ENCODE results near the gene ARHGDIG. TPM values are rescaled to one million over a fixed set of nuclear protein-coding genes. Genes with fewer than 3 reads are reported as not detected.

Gene ARHGDIG
- total RNA-seq, 1 donor from 2014 or later, result not detected

GRCh38 chr16:301235-301634 is 20.8 kb downstream of the ARHGDIG start:
- TF ChIP-seq CTCF (IDR thresholded peaks at IDR 0.05; ENCODE audit: unreplicated experiment), result no peak
- H3K4me1 Mint-ChIP-seq (ENCODE audit: unreplicated experiment), result no peaks in the 10 kb centered on the region
- no peak overlapping the region for H3K27ac Mint-ChIP-seq (ENCODE audit: unreplicated experiment)
- no peak for DNase-seq (ENCODE audit: low spot score)
- H3K4me3 Mint-ChIP-seq (ENCODE audit: unreplicated experiment), result no peak overlapping the region
- H3K9me3 Mint-ChIP-seq (ENCODE audit: unreplicated experiment), result no peaks in the 10 kb centered on the region
- H3K27me3 Mint-ChIP-seq (ENCODE audit: unreplicated experiment), result peaks cover 8% of the 10 kb centered on the region
- peaks cover 5% of the 10 kb centered on the region for H3K36me3 Mint-ChIP-seq (ENCODE audit: low read depth, unreplicated experiment)

- no peak for DNase-seq (ENCODE audit: low spot score)
- Mint-ChIP-seq H3K9me3 (ENCODE audit: unreplicated experiment) (no peaks in the 10 kb centered on the region), H3K27me3 (ENCODE audit: unreplicated experiment) (peaks cover 8% of the 10 kb centered on the region), H3K36me3 (ENCODE audit: low read depth, unreplicated experiment) (peaks cover 5% of the 10 kb centered on the region), H3K4me1 (ENCODE audit: unreplicated experiment) (no peaks in the 10 kb centered on the region), H3K4me3 (ENCODE audit: unreplicated experiment) (no peak overlapping the region), H3K27ac (ENCODE audit: unreplicated experiment) (no peak overlapping the region)
- no peak for TF ChIP-seq CTCF (IDR thresholded peaks at IDR 0.05; ENCODE audit: unreplicated experiment)
These were observed 21.6 kb downstream of the ARHGDIG start for GRCh38 chr16:301950-302349.

- no peaks in the 10 kb centered on the region for H3K4me1 Mint-ChIP-seq (ENCODE audit: unreplicated experiment)
- DNase-seq (ENCODE audit: low spot score), result no peak
- no peak overlapping the region for H3K4me3 Mint-ChIP-seq (ENCODE audit: unreplicated experiment)
- peaks cover 6% of the 10 kb centered on the region for H3K27me3 Mint-ChIP-seq (ENCODE audit: unreplicated experiment)
- H3K9me3 Mint-ChIP-seq (ENCODE audit: unreplicated experiment), result no peaks in the 10 kb centered on the region
- no peak for TF ChIP-seq CTCF (IDR thresholded peaks at IDR 0.05; ENCODE audit: unreplicated experiment)
- H3K36me3 Mint-ChIP-seq (ENCODE audit: low read depth, unreplicated experiment), result peaks cover 5% of the 10 kb centered on the region
- no peak overlapping the region for H3K27ac Mint-ChIP-seq (ENCODE audit: unreplicated experiment)
These were observed 23.5 kb downstream of the ARHGDIG start for GRCh38 chr16:303760-304505.

GRCh38 chr16:305916-306626 is 25.7 kb downstream of the ARHGDIG start:
- H3K36me3 Mint-ChIP-seq (ENCODE audit: low read depth, unreplicated experiment), result peaks cover 8% of the 10 kb centered on the region
- peaks cover 7% of the 10 kb centered on the region for H3K27me3 Mint-ChIP-seq (ENCODE audit: unreplicated experiment)
- no peak for DNase-seq (ENCODE audit: low spot score)
- H3K4me3 Mint-ChIP-seq (ENCODE audit: unreplicated experiment), result peak overlapping the region; percentile 72
- no peaks in the 10 kb centered on the region for H3K4me1 Mint-ChIP-seq (ENCODE audit: unreplicated experiment)
- H3K9me3 Mint-ChIP-seq (ENCODE audit: unreplicated experiment), result no peaks in the 10 kb centered on the region
- TF ChIP-seq CTCF (IDR thresholded peaks at IDR 0.05; ENCODE audit: unreplicated experiment), result no peak
- H3K27ac Mint-ChIP-seq (ENCODE audit: unreplicated experiment), result peak overlapping the region; percentile 5

- TF ChIP-seq CTCF (IDR thresholded peaks at IDR 0.05; ENCODE audit: unreplicated experiment), result no peak
- DNase-seq (ENCODE audit: low spot score), result no peak
- Mint-ChIP-seq H3K27ac (ENCODE audit: unreplicated experiment) (no peak overlapping the region), H3K4me3 (ENCODE audit: unreplicated experiment) (no peak overlapping the region), H3K36me3 (ENCODE audit: low read depth, unreplicated experiment) (peaks cover 8% of the 10 kb centered on the region), H3K4me1 (ENCODE audit: unreplicated experiment) (no peaks in the 10 kb centered on the region), H3K27me3 (ENCODE audit: unreplicated experiment) (peaks cover 7% of the 10 kb centered on the region), H3K9me3 (ENCODE audit: unreplicated experiment) (no peaks in the 10 kb centered on the region)
These were observed 26.6 kb downstream of the ARHGDIG start for GRCh38 chr16:306911-307370.
